ENCODE results near the gene CHRNA1. TPM values are rescaled to one million over a fixed set of nuclear protein-coding genes. Genes with fewer than 3 reads are reported as not detected.
"Not testable (repeated sequence)": the region's sequence is repeated elsewhere in the genome, so short reads cannot be mapped to it uniquely, and the experiment has no call there.

CHRNA1 gene
- total RNA-seq, 1 donor from 2014 or later, result not detected

DNA sequence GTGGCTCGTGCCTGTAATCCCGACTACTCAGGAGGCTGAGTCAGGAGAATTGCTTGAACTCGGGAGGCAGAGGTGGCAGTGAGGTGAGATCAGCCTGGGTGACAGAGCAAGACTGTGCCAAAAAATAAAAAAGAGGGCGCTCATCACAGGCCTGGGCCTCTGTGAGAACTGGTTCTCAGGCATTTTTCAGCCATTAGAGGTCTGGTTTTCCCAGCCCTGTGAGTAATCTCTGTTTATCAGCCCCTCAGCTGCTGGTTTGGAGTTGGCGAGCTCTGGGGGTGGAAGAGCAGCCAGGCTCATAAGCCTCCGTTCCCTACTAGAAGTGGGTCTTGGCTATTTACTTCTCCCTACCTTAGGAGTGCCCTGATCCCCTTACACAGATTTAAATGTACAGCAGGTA lies 53.1 kb downstream of the CHRNA1 start:
- no peaks in the 10 kb centered on the region for H3K4me1 Mint-ChIP-seq
- DNase-seq (no peak), ATAC-seq (ENCODE audit: low read depth) (no peak)
- H3K27ac Mint-ChIP-seq, result no peak overlapping the region
- peaks cover 15% of the 10 kb centered on the region for H3K27me3 Mint-ChIP-seq
- H3K4me3 Mint-ChIP-seq, result no peak overlapping the region
- peaks cover 3% of the 10 kb centered on the region for H3K9me3 Mint-ChIP-seq
- H3K36me3 Mint-ChIP-seq (ENCODE audit: low read depth), result no peaks in the 10 kb centered on the region
- ChIA-PET POLR2A (no interaction called here), CTCF (interaction anchor here (0.6 to 0.8 kb wide), 2 partner anchors 14 to 328 kb away, joined by 3 read pairs; no protein-coding TSS in a partner anchor)
- intact Hi-C loops (cut with micrococcal nuclease), result loop anchor here (1.0 kb wide), 1 partner anchor 12 kb away; no protein-coding TSS in a partner anchor
- TF ChIP-seq, protein P1, sequence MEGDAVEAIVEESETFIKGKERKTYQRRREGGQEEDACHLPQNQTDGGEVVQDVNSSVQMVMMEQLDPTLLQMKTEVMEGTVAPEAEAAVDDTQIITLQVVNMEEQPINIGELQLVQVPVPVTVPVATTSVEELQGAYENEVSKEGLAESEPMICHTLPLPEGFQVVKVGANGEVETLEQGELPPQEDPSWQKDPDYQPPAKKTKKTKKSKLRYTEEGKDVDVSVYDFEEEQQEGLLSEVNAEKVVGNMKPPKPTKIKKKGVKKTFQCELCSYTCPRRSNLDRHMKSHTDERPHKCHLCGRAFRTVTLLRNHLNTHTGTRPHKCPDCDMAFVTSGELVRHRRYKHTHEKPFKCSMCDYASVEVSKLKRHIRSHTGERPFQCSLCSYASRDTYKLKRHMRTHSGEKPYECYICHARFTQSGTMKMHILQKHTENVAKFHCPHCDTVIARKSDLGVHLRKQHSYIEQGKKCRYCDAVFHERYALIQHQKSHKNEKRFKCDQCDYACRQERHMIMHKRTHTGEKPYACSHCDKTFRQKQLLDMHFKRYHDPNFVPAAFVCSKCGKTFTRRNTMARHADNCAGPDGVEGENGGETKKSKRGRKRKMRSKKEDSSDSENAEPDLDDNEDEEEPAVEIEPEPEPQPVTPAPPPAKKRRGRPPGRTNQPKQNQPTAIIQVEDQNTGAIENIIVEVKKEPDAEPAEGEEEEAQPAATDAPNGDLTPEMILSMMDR (IDR thresholded peaks at IDR 0.05), result no peak

DNA sequence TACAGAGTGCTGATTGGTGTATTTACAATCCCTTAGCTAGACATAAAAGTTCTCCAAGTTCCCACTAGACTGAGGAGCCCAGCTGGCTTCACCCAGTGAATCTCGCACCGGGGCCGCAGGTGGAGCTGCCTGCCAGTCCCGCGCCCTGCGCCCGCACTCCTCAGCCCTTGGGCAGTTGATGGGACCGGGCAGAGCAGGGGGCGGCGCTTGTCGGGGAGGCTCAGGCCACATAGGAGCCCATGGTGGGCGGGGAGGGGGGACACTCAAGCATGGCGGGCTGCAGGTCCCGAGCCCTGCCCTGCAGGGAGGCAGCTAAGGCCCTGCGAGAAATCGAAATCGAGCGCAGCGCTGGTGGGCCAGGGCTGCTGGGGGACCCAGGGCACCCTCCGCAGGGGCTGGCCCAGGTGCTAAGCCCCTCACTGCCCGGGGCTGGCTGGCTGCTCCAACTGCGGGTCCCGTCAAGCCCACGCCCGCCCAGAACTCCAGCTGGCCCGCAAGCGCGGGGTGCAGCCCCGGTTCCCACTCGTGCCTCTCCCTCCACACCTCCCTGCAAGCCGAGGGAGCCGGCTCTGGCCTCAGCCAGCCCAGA lies 54.8 kb downstream of the CHRNA1 start:
- not testable (repeated sequence) for DNase-seq; ATAC-seq (ENCODE audit: low read depth)

DNA sequence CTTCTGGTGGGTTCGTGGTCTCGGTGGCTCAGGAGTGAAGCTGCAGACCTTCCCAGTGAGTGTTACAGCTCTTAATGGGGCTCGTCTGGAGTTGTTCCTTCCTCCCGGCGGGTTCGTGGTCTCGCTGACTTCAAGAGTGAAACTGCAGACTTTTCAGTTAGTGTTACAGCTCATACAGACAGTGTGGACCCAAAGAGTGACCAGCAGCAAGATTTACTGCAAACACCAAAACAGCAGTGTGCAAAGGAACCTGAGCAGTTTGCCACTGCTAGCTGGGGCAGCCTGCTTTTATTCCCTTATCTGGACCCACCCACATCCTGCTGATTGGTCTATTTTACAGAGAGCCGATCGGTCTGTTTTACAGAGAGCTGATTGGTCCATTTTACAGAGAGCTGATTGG lies 55.6 kb downstream of the CHRNA1 start:
- DNase-seq (no peak), ATAC-seq (ENCODE audit: low read depth) (no peak)
- no peaks in the 10 kb centered on the region for H3K36me3 Mint-ChIP-seq (ENCODE audit: low read depth)
- CTCF ChIA-PET, result interaction anchor here (1.1 kb wide), 1 partner anchor 9 kb away, joined by 6 read pairs; no protein-coding TSS in a partner anchor
- no peaks in the 10 kb centered on the region for H3K4me1 Mint-ChIP-seq
- peaks cover 19% of the 10 kb centered on the region for H3K27me3 Mint-ChIP-seq
- no peak overlapping the region for H3K4me3 Mint-ChIP-seq
- H3K9me3 Mint-ChIP-seq, result peaks cover 3% of the 10 kb centered on the region
- H3K27ac Mint-ChIP-seq, result no peak overlapping the region
- TF ChIP-seq, protein P1 (IDR thresholded peaks at IDR 0.05), result no peak
- POLR2A ChIA-PET, result no interaction called here
- intact Hi-C loops (cut with micrococcal nuclease), result no loop called here

More for the DNA sequence above, 54.8 kb downstream of the CHRNA1 start:
- CTCF ChIA-PET, result interaction anchor here (1.1 kb wide), 1 partner anchor 9 kb away, joined by 6 read pairs; no protein-coding TSS in a partner anchor
- H3K4me1 Mint-ChIP-seq; H3K27ac Mint-ChIP-seq; H3K9me3 Mint-ChIP-seq; POLR2A ChIA-PET; H3K36me3 Mint-ChIP-seq (ENCODE audit: low read depth); intact Hi-C loops (cut with micrococcal nuclease); H3K4me3 Mint-ChIP-seq: not testable (repeated sequence)
- H3K27me3 Mint-ChIP-seq, result peaks cover 17% of the 10 kb centered on the region

DNA sequence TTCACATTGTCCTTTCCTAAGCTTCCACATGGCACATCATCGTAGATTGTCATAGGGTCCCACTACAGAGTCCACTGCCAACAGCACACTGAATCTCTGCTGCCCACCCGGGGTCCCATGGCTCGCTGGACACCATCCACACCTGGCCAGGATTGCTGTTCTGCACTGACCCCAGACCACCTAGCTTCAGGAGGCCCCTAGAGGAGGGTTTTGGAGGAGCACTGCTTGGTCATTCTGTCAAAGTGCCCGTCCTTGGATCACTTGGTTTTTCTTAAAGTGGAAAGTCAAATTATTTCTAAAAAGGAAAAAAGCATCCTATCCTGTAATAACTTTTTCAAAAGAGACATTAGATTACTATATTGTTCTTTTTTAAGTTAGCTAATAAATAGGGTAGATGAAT lies 59.0 kb downstream of the CHRNA1 start:
- ATAC-seq (ENCODE audit: low read depth) (no peak), DNase-seq (no peak)
- no peaks in the 10 kb centered on the region for H3K36me3 Mint-ChIP-seq (ENCODE audit: low read depth)
- TF ChIP-seq, protein P1 (IDR thresholded peaks at IDR 0.05), result no peak
- H3K27ac Mint-ChIP-seq, result no peak overlapping the region
- H3K4me1 Mint-ChIP-seq, result no peaks in the 10 kb centered on the region
- ChIA-PET CTCF (no interaction called here), POLR2A (no interaction called here)
- peaks cover 3% of the 10 kb centered on the region for H3K9me3 Mint-ChIP-seq
- H3K4me3 Mint-ChIP-seq, result no peak overlapping the region
- intact Hi-C loops (cut with micrococcal nuclease), result no loop called here
- peaks cover 23% of the 10 kb centered on the region for H3K27me3 Mint-ChIP-seq

DNA sequence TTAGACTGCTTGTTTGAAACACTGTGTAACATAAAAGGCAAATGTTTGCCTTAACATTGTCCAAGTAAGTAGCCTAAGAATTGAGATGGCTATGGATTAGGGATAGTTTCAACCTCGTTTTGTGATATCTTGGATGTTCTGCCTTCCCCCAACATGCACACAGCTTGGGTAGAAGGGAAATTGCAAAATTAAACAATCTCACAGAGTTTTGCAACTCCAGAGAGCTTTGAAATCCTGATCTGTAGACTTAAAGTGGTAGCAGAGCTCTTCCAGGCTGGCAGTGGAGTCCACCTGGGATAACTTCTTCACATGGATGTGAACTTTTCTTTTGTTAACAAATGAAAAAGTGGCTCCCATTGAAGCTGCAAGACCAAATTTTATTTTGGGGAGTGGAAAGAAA lies 59.6 kb downstream of the CHRNA1 start:
- Mint-ChIP-seq H3K4me1 (peaks cover 2% of the 10 kb centered on the region), H3K9me3 (peaks cover 3% of the 10 kb centered on the region), H3K4me3 (no peak overlapping the region), H3K27ac (no peak overlapping the region), H3K36me3 (ENCODE audit: low read depth) (no peaks in the 10 kb centered on the region), H3K27me3 (peaks cover 22% of the 10 kb centered on the region)
- TF ChIP-seq, protein P1 (IDR thresholded peaks at IDR 0.05), result no peak
- DNase-seq, result no peak
- ChIA-PET CTCF (no interaction called here), POLR2A (no interaction called here)
- intact Hi-C loops (cut with micrococcal nuclease), result loop anchor here (5.0 kb wide), 1 partner anchor 408 kb away; no protein-coding TSS in a partner anchor
- no peak for ATAC-seq (ENCODE audit: low read depth)

Measured in activated B cell treated with CpG ODN at 0.5 μM for 24 hours (primary cell).